Measurements from ENCODE around the gene LMNB1.

- TF ChIP-seq SRSF4 (IDR thresholded peaks at IDR 0.05; ENCODE audit: low read depth, low read length, poor library complexity, severe bottlenecking) (no peak), RAD21 (CRISPR knock-in tag; IDR thresholded peaks at IDR 0.05) (no peak), RAD51 (IDR thresholded peaks at IDR 0.05; ENCODE audit: borderline replicate concordance) (no peak), CTCF (CRISPR knock-in tag; IDR thresholded peaks at IDR 0.05) (no peak), FOXM1 (CRISPR knock-in tag; IDR thresholded peaks at IDR 0.05) (no peak), ATF4 (CRISPR knock-in tag; IDR thresholded peaks at IDR 0.05) (no peak), ZNF3 (CRISPR knock-in tag; IDR thresholded peaks at IDR 0.05) (no peak), ZSCAN20 (CRISPR knock-in tag; IDR thresholded peaks at IDR 0.05; ENCODE audit: borderline replicate concordance) (no peak)
These were observed 34.5 kb upstream of the LMNB1 start for GRCh38 chr5:126742425-126742824.
